Suprapubic skin (tissue), 4 donors: ENCODE data around the gene ATF6B. TPM values are rescaled to one million over a fixed set of nuclear protein-coding genes. Genes with fewer than 3 reads are reported as not detected.
"Not testable (repeated sequence)": the region's sequence is repeated elsewhere in the genome, so short reads cannot be mapped to it uniquely, and the experiment has no call there.

Experiments used
- DNase-seq, 2 donors: peaks; one replicate each; pipeline ENCODE4 v3.0.0-alpha.2; 2019; ENCODE audit warnings: low spot score in 2 of 2
- H3K27ac ChIP-seq: fragments of 200-600 bp; sonication (generic); one replicate; pipeline ENCODE4 v1.5.1; 2019
- H3K27me3 ChIP-seq: fragments of 200-600 bp; sonication (generic); one replicate; pipeline ENCODE4 v1.5.1; 2019
- H3K36me3 ChIP-seq: fragments of 200-600 bp; sonication (generic); one replicate; pipeline ENCODE4 v1.5.1; 2019
- H3K4me1 ChIP-seq: fragments of 200-600 bp; sonication (generic); one replicate; pipeline ENCODE4 v1.5.1; 2019
- H3K4me3 ChIP-seq: fragments of 200-600 bp; sonication (generic); one replicate; pipeline ENCODE4 v1.5.1; 2019; ENCODE audit warnings: mild to moderate bottlenecking
- H3K9me3 ChIP-seq: fragments of 200-600 bp; sonication (generic); one replicate; pipeline ENCODE4 v1.5.1; 2019
- EP300 ChIP-seq: sonication (generic); formaldehyde crosslinking; IDR thresholded peaks from one replicate; pipeline ENCODE4 v1.6.1; 2017; ENCODE audit warnings: antibody characterized with exemption
- POLR2A ChIP-seq, 2 donors: fragments of 450-650 bp; IDR thresholded peaks; one replicate each; pipeline ENCODE4 v1.6.1; 2017; ENCODE audit warnings: antibody characterized with exemption in 2 of 2, mild to moderate bottlenecking in 2 of 2, moderate library complexity in 2 of 2
- POLR2AphosphoS5 ChIP-seq, 3 donors: sonication (generic); formaldehyde crosslinking; IDR thresholded peaks; one replicate each; pipeline ENCODE4 v1.6.1; 2017; ENCODE audit warnings: antibody characterized with exemption in 3 of 3
- WGBS: methylation state at CpG from one replicate; pipeline ENCODE4 v1.1.5; 2018; 5-methylcytosine and 5-hydroxymethylcytosine counted together
- total RNA-seq, 4 donors: library from RNA; depleted of rRNA; stranded (reverse); fragments of >200 nt; gene quantifications; one replicate each; pipeline ENCODE4 v1.1.0, GENCODE V29; 2016
- TF ChIP-seq, protein P1 (sequence below), 2 donors: fragments of 200-600 bp in 1 of 2; fragments of 450-650 bp in 1 of 2; sonication (generic) in 1 of 2; IDR thresholded peaks; one replicate each; pipeline ENCODE4 v1.5.1; 2016 to 2019; ENCODE audit warnings: antibody characterized with exemption in 2 of 2, mild to moderate bottlenecking in 1 of 2, moderate library complexity in 1 of 2

The ATF6B gene
- total RNA-seq, 4 donors from 2014 or later = 55.8 to 161 (median 74.0) TPM

DNA sequence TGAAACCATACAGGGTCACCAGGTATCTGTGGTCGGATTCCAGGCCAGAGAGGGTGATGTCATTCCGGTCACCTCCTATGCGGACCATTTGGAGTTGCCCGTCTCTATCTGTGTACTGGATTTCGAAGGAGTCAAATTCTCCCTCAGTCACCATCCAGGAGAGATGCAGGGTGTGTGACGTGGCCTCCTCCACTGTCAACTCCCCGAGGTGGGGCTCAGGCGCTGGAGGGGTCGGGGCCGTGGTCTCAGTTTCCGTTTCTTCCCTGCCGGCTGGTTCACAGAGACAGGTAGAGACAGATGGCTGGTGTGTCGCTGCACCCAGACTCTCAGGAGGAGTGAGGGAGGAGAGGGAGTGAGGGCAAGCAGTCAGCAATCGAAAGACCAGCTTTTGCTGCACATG, 59.2 kb downstream of the ATF6B start:
- Histone ChIP-seq H3K4me1 (peaks cover 7% of the 10 kb centered on the region), H3K9me3 (no peaks in the 10 kb centered on the region), H3K27me3 (no peaks in the 10 kb centered on the region), H3K36me3 (peaks cover 49% of the 10 kb centered on the region), H3K27ac (no peak overlapping the region), H3K4me3 (no peak overlapping the region)
- no peak for TF ChIP-seq POLR2AphosphoS5 (IDR thresholded peaks at IDR 0.05)
- no peak for TF ChIP-seq POLR2A (IDR thresholded peaks at IDR 0.05)
- TF ChIP-seq, protein P1, sequence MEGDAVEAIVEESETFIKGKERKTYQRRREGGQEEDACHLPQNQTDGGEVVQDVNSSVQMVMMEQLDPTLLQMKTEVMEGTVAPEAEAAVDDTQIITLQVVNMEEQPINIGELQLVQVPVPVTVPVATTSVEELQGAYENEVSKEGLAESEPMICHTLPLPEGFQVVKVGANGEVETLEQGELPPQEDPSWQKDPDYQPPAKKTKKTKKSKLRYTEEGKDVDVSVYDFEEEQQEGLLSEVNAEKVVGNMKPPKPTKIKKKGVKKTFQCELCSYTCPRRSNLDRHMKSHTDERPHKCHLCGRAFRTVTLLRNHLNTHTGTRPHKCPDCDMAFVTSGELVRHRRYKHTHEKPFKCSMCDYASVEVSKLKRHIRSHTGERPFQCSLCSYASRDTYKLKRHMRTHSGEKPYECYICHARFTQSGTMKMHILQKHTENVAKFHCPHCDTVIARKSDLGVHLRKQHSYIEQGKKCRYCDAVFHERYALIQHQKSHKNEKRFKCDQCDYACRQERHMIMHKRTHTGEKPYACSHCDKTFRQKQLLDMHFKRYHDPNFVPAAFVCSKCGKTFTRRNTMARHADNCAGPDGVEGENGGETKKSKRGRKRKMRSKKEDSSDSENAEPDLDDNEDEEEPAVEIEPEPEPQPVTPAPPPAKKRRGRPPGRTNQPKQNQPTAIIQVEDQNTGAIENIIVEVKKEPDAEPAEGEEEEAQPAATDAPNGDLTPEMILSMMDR (IDR thresholded peaks at IDR 0.05) = no peak
- TF ChIP-seq EP300 = no peak
- 92% methylated on average over 11 of the region's 14 CpGs for WGBS
- DNase-seq = no peak

GRCh38 chr6:32068315-32068714, 59.7 kb downstream of the ATF6B start:
- peaks cover 48% of the 10 kb centered on the region for H3K36me3 ChIP-seq
- not testable (repeated sequence) for H3K9me3 ChIP-seq, H3K27ac ChIP-seq, H3K4me3 ChIP-seq, DNase-seq, H3K27me3 ChIP-seq, H3K4me1 ChIP-seq
- WGBS = 100% methylated on average over 2 of the region's 13 CpGs

GRCh38 chr6:32067521-32067920, 60.5 kb downstream of the ATF6B start:
- not testable (repeated sequence) for H3K27me3 ChIP-seq, H3K9me3 ChIP-seq, H3K4me3 ChIP-seq, DNase-seq, H3K27ac ChIP-seq, H3K4me1 ChIP-seq
- peaks cover 43% of the 10 kb centered on the region for H3K36me3 ChIP-seq
- WGBS = 92% methylated on average over 19 of the region's 19 CpGs

Other genes starting within 250 kb of the ATF6B start
- 1 to 10 TPM; 1.4 to 7.4 (median 4.1) TPM for gene SLC44A4, start 249.2 kb downstream of the ATF6B start, total RNA-seq
- 10 to 100 TPM; 38.7 to 48.9 (median 42.9) TPM for gene EHMT2, start 230.5 kb downstream of the ATF6B start, total RNA-seq
- gene ZBTB12, start 226.2 kb downstream of the ATF6B start, total RNA-seq = 1 to 10 TPM in 3 of 4 donors, under 1 TPM in 1; 0.49 to 2.6 (median 1.5) TPM
- 1 to 10 TPM; 2.6 to 6.4 (median 4.1) TPM for gene C2, start 200.5 kb downstream of the ATF6B start, total RNA-seq
- 1 to 10 TPM; 3.7 to 6.8 (median 5.1) TPM for gene CFB, start 182.2 kb downstream of the ATF6B start, total RNA-seq
- 10 to 100 TPM; 56.7 to 72.1 (median 65.8) TPM for gene NELFE, start 169.3 kb downstream of the ATF6B start, total RNA-seq
- gene SKIC2, start 169.1 kb downstream of the ATF6B start, total RNA-seq = 10 to 100 TPM; 31.3 to 60.4 (median 49.3) TPM
- gene DXO, start 156.1 kb downstream of the ATF6B start, total RNA-seq = 10 to 100 TPM; 13.1 to 25.3 (median 16.4) TPM
- gene C4A, start 146.2 kb downstream of the ATF6B start, total RNA-seq = 10 to 100 TPM in 1 of 4 donors, 1 to 10 TPM in 3; 4.0 to 10.2 (median 5.3) TPM
- 1 to 10 TPM; 1.3 to 9.4 (median 5.1) TPM for gene C4B, start 113.5 kb downstream of the ATF6B start, total RNA-seq
- 1 to 10 TPM in 1 of 4 donors, under 1 TPM in 1, not detected in 2; 0.39 to 2.3 TPM for gene CYP21A2, start 89.8 kb downstream of the ATF6B start, total RNA-seq
- gene TNXB, start 18.9 kb downstream of the ATF6B start, total RNA-seq = 10 to 100 TPM; 25.7 to 52.5 (median 40.2) TPM
- gene FKBPL, start 2.0 kb upstream of the ATF6B start, total RNA-seq = 10 to 100 TPM in 1 of 4 donors, 1 to 10 TPM in 3; 3.5 to 10.6 (median 5.6) TPM
- gene PRRT1, start 23.7 kb upstream of the ATF6B start, total RNA-seq = 1 to 10 TPM in 1 of 4 donors, under 1 TPM in 3; 0.42 to 2.1 (median 0.45) TPM
- 100 to 1,000 TPM in 1 of 4 donors, 10 to 100 TPM in 3; 42.8 to 183 (median 72.2) TPM for gene PPT2, start 25.9 kb upstream of the ATF6B start, total RNA-seq
- 10 to 100 TPM in 3 of 4 donors, 1 to 10 TPM in 1; 7.3 to 66.5 (median 15.4) TPM for gene EGFL8, start 36.3 kb upstream of the ATF6B start, total RNA-seq
- gene AGPAT1, start 47.8 kb upstream of the ATF6B start, total RNA-seq = 10 to 100 TPM; 30.4 to 68.9 (median 42.6) TPM
- gene RNF5, start 50.2 kb upstream of the ATF6B start, total RNA-seq = 10 to 100 TPM; 55.7 to 73.0 (median 63.4) TPM
- 1 to 10 TPM in 3 of 4 donors, not detected in 1; 1.5 to 9.9 (median 4.8) TPM for gene AGER, start 56.0 kb upstream of the ATF6B start, total RNA-seq
- gene PBX2, start 62.0 kb upstream of the ATF6B start, total RNA-seq = 10 to 100 TPM; 51.0 to 84.7 (median 63.8) TPM
- gene GPSM3, start 64.4 kb upstream of the ATF6B start, total RNA-seq = 1 to 10 TPM; 4.8 to 5.5 (median 5.1) TPM
- gene NOTCH4, start 95.8 kb upstream of the ATF6B start, total RNA-seq = 10 to 100 TPM in 2 of 4 donors, 1 to 10 TPM in 2; 5.3 to 22.0 (median 10.2) TPM
- gene TSBP1, start 243.7 kb upstream of the ATF6B start, total RNA-seq = not detected